Panc1 (cell line): Measurements from ENCODE around the gene RAB14.
A peak's percentile ranks its signal among the peaks of the same experiment; 100 is the strongest.

Experiments
- TF ChIP-seq, protein P1 (sequence below): fragments of 450-650 bp; IDR thresholded peaks from 2 replicates; pipeline ENCODE4 v1.5.1; 2017; ENCODE audit warnings: mild to moderate bottlenecking
- TF ChIP-seq, protein P2 (sequence below), 2 experiments: IDR thresholded peaks; 2 replicates each; pipeline ENCODE4 v1.6.1; 2011 to 2012; ENCODE audit warnings: low read depth in 2 of 2, control low read depth in 1 of 2, low read length in 1 of 2, mild to moderate bottlenecking in 1 of 2, moderate library complexity in 1 of 2; ENCODE audit not compliant: insufficient read depth in 1 of 2

DNA sequence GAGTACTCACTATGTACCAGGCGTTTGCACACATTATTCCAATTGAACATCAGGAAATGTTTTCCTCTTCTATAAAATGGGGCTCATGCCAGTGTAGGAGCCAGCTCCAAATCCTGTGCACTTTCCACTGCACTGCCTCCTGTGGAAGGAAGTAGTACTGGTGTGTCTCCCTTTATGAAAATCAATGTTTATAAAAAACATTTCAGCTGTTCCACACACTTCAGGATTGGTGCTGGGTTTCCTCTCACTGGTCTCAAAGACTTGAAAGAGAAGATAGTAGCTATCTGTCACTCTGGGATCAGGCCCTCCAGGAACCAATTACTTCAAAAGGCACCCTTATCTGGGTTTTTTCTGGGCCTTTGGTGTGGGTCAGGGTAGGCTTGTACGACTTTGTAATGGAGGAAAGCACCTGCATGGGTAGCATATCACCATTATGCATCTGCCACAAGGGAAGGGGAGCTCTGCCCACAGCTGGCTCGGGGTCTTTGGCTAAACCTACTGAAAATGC lies 32.5 kb downstream of the RAB14 start:
- TF ChIP-seq, protein P1, sequence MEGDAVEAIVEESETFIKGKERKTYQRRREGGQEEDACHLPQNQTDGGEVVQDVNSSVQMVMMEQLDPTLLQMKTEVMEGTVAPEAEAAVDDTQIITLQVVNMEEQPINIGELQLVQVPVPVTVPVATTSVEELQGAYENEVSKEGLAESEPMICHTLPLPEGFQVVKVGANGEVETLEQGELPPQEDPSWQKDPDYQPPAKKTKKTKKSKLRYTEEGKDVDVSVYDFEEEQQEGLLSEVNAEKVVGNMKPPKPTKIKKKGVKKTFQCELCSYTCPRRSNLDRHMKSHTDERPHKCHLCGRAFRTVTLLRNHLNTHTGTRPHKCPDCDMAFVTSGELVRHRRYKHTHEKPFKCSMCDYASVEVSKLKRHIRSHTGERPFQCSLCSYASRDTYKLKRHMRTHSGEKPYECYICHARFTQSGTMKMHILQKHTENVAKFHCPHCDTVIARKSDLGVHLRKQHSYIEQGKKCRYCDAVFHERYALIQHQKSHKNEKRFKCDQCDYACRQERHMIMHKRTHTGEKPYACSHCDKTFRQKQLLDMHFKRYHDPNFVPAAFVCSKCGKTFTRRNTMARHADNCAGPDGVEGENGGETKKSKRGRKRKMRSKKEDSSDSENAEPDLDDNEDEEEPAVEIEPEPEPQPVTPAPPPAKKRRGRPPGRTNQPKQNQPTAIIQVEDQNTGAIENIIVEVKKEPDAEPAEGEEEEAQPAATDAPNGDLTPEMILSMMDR = peak; percentile 54
- TF ChIP-seq, protein P2, sequence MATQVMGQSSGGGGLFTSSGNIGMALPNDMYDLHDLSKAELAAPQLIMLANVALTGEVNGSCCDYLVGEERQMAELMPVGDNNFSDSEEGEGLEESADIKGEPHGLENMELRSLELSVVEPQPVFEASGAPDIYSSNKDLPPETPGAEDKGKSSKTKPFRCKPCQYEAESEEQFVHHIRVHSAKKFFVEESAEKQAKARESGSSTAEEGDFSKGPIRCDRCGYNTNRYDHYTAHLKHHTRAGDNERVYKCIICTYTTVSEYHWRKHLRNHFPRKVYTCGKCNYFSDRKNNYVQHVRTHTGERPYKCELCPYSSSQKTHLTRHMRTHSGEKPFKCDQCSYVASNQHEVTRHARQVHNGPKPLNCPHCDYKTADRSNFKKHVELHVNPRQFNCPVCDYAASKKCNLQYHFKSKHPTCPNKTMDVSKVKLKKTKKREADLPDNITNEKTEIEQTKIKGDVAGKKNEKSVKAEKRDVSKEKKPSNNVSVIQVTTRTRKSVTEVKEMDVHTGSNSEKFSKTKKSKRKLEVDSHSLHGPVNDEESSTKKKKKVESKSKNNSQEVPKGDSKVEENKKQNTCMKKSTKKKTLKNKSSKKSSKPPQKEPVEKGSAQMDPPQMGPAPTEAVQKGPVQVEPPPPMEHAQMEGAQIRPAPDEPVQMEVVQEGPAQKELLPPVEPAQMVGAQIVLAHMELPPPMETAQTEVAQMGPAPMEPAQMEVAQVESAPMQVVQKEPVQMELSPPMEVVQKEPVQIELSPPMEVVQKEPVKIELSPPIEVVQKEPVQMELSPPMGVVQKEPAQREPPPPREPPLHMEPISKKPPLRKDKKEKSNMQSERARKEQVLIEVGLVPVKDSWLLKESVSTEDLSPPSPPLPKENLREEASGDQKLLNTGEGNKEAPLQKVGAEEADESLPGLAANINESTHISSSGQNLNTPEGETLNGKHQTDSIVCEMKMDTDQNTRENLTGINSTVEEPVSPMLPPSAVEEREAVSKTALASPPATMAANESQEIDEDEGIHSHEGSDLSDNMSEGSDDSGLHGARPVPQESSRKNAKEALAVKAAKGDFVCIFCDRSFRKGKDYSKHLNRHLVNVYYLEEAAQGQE (IDR thresholded peaks at IDR 0.05; ENCODE audit: insufficient read depth in 1 of 2, low read depth in 2 of 2, low read length in 1 of 2) = no peak
